Measurements from ENCODE around the gene MBNL3.

- TF ChIP-seq POLR2A (IDR thresholded peaks at IDR 0.05) (no peak), CTCF (IDR thresholded peaks at IDR 0.05) (no peak), EP300 (IDR thresholded peaks at IDR 0.05) (no peak), POLR2AphosphoS5 (IDR thresholded peaks at IDR 0.05) (no peak)
Measured at GRCh38 chrX:132415012-132415411, 73.8 kb downstream of the MBNL3 start.
